ENCODE results near the gene MYLK. TPM values are rescaled to one million over a fixed set of nuclear protein-coding genes. Genes with fewer than 3 reads are reported as not detected.

MYLK gene
- total and polyA plus RNA-seq, 9 of the 15 experiments (the other 6 are each of a cell fraction or from before 2014, with no cell fraction given) = 0.11 to 0.53 (median 0.18) TPM; not detected in 2

GRCh38 chr3:123688241-123688747 is 195.8 kb downstream of the MYLK start:
- Histone ChIP-seq H3K9me1 (ENCODE audit: control insufficient read depth, insufficient read depth, low read length) (no peaks in the 10 kb centered on the region), H3K36me3 (ENCODE audit: control insufficient read depth, insufficient read depth, low read length) (no peaks in the 10 kb centered on the region), H4K20me1 (replicated peaks; ENCODE audit: control insufficient read depth, insufficient read depth, low read length) (no peaks in the 10 kb centered on the region), H2AFZ (ENCODE audit: low read depth, low read length) (no peak overlapping the region), H3K9me3 (replicated peaks; ENCODE audit: control insufficient read depth, insufficient read depth, low read depth, low read length) (no peaks in the 10 kb centered on the region), H3K9ac (ENCODE audit: insufficient read depth in 1 of 2, low read depth in 2 of 2, low read length in 2 of 2) (no peak overlapping the region), H3K79me2 (ENCODE audit: control insufficient read depth, insufficient read depth, low read length) (no peaks in the 10 kb centered on the region), H3K4me1 (replicated peaks in 1 of 2; ENCODE audit: control insufficient read depth in 2 of 2, insufficient read depth in 2 of 2, low read length in 2 of 2) (no peaks in the 10 kb centered on the region), H3K4me2 (ENCODE audit: insufficient read depth, low read length) (no peak overlapping the region), H3K27ac (ENCODE audit: extremely low read depth, low read depth, low read length) (no peak overlapping the region), H3K27me3 (ENCODE audit: control insufficient read depth in 2 of 2, insufficient read depth in 2 of 2, low read length in 2 of 2) (peaks cover 0 to 22% of the 10 kb centered on the region in 2 experiments; a peak in 3 of 5 replicates), H3K4me3 (no peak overlapping the region)
- no peak for FAIRE-seq
- TF ChIP-seq ARHGAP35 (IDR thresholded peaks at IDR 0.05; ENCODE audit: partially characterized antibody) = no peak
- TF ChIP-seq, protein P1, sequence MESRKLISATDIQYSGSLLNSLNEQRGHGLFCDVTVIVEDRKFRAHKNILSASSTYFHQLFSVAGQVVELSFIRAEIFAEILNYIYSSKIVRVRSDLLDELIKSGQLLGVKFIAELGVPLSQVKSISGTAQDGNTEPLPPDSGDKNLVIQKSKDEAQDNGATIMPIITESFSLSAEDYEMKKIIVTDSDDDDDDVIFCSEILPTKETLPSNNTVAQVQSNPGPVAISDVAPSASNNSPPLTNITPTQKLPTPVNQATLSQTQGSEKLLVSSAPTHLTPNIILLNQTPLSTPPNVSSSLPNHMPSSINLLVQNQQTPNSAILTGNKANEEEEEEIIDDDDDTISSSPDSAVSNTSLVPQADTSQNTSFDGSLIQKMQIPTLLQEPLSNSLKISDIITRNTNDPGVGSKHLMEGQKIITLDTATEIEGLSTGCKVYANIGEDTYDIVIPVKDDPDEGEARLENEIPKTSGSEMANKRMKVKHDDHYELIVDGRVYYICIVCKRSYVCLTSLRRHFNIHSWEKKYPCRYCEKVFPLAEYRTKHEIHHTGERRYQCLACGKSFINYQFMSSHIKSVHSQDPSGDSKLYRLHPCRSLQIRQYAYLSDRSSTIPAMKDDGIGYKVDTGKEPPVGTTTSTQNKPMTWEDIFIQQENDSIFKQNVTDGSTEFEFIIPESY (CRISPR knock-in tag; IDR thresholded peaks at IDR 0.05) = no peak
- TF ChIP-seq FOSL1 (tag; conservative IDR thresholded peaks at IDR 0.05) = peak; percentile 52
- TF ChIP-seq NR2F6 (CRISPR knock-in tag; IDR thresholded peaks at IDR 0.05) = no peak
- peak; percentile 43; the same call in 1 of the 2 replicates for TF ChIP-seq ATF3 (IDR thresholded peaks at IDR 0.05)
- no peak for TF ChIP-seq ATF3 (CRISPR knock-in tag; conservative IDR thresholded peaks at IDR 0.05)
- 0 out of 2 replicates have a peak, but pooled peaks have one; percentile 8 for TF ChIP-seq JUND (IDR thresholded peaks at IDR 0.05; ENCODE audit: borderline replicate concordance, low read depth, low read length)
- TF ChIP-seq JUND (tag; IDR thresholded peaks at IDR 0.05; ENCODE audit: borderline replicate concordance, low read depth, low read length) = no peak
- BruUV-seq (replicated peaks) = no TSS peak
- ChIA-PET CTCF (ENCODE audit: low intra/inter-chr PET ratio) (no interaction called here), POLR2A (no interaction called here)
- ATAC-seq = no peak
- intact Hi-C loops (cut with micrococcal nuclease) = no loop called here
- 0% methylated on average over 3 of the region's 4 CpGs for WGBS (ENCODE audit: insufficient coverage, low coverage, missing lambda C conversion rate)
- in situ Hi-C loops (cut with MboI) = no loop called here
- no peak for DNase-seq (ENCODE audit: extremely low read depth in 1 of 4, low spot score in 3 of 4)

Data from K562 (cell line).